Cerebellar nuclear complex (tissue), 1 donor: ENCODE measurements around the gene MAGEA10.
"Not testable (repeated sequence)": the region's sequence is repeated elsewhere in the genome, so short reads cannot be mapped to it uniquely, and the experiment has no call there.

ENCODE experiments used
- DNase-seq, 2 experiments: peaks; one replicate each; lab custom pipeline; 2025; lab: John Stamatoyannopoulos, UW

MAGEA10 gene

DNA sequence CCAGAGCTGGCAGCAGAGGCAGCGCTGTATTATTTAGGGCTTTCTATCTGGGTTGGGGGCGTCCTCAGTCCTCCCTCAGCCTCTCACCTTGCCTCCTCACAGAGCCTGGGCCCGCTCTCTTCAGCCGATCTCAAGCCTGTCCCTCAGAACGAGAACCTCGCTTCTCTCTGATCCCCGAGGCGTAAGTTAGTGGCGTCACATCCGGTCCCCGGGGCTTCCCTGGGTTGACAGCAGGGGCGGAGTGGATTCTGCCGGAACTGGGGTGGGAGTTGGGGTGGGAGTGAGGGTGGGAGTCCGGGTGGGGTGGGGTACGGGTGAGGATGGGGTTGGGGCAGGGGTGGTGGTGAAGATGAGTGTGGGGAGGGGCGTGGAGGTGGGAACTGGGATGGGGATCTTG, at the start of gene MAGEA10:
MAGEA10 (minus strand) TSS at position 190 of the 397 bp plus-strand sequence. CDS start 2,957 bp downstream, outside the sequence.
- DNase-seq = no peak

- DNase-seq = no peak
Observed at GRCh38 chrX:152177497-152178269, 39.3 kb upstream of the MAGEA10 start.

DNA sequence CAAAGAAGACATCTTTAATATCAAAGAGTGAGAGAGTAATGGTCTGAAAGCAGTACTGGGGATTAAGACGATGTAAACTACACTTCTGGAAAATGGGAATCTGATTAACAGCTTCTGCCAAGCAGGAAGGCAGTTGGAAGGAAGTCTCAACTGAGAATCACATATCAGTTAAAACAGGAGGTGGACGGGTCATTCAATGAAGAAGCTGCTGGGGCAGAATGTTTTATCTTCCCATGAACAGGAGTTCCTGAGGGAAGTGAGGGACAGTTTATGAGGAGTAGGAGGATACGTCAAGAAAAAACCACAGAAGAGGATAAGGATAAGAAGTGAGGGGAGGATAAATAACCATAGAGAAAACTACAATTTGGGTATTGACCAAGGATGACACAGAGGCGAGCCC, 38.7 kb upstream of the MAGEA10 start:
- DNase-seq = no peak

DNA sequence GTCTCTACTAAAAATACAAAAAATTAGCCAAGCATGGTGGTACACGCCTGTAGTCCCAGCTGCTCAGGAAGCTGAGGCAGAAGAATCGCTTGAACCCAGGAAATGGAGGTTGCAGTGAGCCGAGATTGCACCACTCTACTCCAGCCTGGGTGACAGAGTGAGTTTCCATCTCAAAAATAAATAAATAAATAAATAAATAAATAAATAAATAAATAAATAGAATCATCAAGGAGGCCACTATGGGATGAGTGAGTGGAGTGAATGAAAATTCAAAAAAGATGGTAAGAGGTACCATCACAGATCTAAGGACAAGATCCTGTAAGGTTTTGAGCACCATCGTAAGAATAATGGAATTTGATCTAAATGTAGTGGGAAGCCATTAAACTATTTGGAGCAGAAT, 37.5 kb upstream of the MAGEA10 start:
- DNase-seq = not testable (repeated sequence)

DNA sequence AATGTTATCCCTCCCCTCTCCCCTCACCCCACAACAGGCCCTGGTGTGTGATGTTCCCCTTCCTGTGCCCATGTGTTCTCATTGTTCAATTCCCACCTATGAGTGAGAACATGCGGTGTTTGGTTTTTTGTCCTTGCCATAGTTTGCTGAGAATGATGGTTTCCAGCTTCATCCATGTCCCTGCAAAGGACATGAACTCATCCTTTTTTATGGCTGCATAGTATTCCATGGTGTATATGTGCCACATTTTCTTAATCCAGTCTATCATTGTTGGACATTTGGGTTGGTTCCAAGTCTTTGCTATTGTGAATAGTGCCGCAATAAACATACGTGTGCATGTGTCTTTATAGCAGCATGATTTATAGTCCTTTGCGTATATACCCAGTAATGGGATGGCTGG, 35.5 kb upstream of the MAGEA10 start:
- not testable (repeated sequence) for DNase-seq

DNA sequence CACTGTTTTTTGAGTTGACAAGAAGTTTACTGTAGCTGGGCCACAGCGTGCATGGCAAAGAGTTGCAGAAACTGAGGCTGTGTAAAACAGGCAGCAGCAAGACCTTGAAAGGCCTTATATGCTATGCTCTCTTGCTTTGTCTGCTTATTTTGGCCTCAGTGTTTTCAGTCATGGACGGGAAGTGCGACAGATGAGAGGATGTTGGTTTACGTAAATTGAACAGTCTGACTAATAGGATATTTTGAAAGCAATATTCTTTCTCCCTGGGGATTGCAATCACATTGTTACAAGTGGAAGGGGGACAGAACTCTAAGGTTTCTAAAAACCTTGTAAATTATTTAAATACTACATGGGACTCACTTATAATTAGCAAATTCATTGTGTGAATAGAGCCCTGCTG, 32.2 kb upstream of the MAGEA10 start:
- DNase-seq = no peak

- no peak for DNase-seq
Observed at GRCh38 chrX:152165033-152165743, 26.8 kb upstream of the MAGEA10 start.

GRCh38 chrX:152157042-152157441, 18.7 kb upstream of the MAGEA10 start:
- DNase-seq = no peak

DNA sequence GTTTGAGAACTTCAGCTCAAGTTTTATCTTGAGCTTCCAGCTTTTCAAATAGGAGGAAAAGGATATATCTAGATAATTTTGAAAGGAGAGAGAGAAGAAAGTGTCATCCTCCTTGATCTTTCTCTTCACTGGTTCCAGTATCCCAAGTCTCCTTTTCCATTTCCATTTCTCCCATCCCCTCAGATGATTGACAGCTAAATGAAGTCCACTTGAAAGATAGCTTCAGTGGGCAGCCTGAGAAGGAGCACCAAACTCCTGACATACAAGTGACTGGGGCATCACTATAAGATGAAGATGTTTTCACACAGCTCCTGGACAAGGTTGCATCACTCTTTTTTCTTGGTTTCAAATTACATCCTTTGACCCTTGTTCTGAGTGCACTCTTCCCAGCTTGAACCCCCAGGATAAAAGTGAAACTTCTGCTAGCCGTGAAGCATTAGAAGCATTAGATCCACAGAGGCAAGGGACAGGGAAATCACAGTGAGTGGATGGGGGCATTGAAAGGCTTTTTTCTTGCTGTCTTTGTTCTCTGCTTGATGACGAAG, 17.5 kb upstream of the MAGEA10 start:
- DNase-seq = no peak

DNA sequence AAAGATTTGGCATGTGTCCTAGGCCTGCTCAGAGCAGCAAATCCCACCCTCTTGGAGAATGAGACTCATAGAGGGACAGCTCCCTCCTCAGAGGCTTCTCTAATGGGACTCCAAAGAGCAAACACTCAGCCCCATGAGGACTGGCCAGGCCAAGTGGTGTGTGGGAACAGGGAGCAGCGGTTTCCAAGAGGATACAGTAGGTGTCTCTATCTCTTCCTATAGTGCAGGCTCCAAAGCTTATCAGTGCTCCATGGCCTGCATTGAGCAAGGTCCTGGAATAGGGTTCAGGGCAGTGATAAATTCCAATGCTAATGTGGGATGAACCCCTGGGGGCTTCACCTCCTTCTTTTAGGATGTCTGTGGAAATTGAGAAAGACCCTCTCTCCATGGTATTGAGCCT, 15.7 kb upstream of the MAGEA10 start:
- DNase-seq = no peak

DNA sequence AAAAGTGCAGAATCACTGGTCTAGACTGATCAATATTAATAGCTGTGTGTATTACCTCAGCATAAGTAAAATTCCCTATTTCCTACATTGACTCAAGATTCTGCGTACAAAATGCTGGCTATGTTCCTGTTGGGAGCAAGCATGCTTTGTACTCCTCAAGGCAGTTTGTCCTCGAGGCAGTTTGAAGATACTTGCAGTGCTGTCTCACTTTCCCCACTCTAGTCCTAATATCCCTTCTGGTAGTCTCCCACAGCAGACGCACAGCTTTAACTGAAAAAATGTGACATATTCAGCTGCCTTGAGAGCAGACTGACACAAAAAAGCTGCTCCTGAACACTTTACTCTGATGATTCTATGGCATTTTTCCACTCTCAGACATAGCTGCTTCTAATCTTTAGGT, 12.9 kb upstream of the MAGEA10 start:
- DNase-seq = no peak

GRCh38 chrX:152149648-152150047, 11.3 kb upstream of the MAGEA10 start:
- DNase-seq = no peak

DNA sequence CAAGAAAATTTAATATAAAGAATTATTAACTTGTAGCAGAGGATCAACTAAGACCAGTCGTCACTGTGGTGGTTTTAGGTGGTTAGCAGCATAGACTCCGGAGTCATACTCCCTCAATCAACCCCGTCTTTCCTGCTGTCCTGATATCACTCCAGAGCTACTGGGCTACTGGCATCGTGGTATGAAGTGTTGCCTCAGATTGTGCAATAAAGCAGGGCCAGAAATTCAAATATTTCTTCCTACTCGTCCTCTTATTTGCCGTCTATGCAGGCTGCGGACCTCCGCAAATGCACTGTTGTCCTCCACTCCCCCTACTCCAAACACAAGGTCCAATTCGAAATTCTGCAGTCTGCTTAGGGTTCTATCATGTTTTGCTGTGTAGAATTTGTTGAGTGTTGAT, 1.2 kb upstream of the MAGEA10 start:
- DNase-seq = no peak

- no peak for DNase-seq
Observed at GRCh38 chrX:152137771-152138387, 498 bp downstream of the MAGEA10 start.

DNA sequence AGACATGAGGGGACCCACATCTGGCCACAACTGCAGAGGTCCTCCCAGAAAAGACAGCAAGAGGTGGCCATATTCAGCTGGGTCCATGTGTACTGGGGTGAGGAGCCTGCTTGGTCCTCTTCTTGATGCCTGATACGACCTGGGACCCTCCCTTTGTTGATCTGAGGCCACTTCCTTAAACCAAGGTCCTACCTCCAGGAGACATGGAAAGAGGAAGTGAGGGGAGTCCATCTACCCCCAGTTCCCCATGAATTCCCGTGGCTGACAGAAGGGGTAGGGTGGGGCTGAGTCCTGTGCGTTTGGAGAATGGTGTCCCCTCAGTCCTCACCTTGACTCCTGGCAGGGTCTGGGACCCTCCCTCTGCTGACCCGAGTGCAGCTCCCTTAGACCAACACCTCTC, 2.1 kb downstream of the MAGEA10 start:
- no peak for DNase-seq

DNA sequence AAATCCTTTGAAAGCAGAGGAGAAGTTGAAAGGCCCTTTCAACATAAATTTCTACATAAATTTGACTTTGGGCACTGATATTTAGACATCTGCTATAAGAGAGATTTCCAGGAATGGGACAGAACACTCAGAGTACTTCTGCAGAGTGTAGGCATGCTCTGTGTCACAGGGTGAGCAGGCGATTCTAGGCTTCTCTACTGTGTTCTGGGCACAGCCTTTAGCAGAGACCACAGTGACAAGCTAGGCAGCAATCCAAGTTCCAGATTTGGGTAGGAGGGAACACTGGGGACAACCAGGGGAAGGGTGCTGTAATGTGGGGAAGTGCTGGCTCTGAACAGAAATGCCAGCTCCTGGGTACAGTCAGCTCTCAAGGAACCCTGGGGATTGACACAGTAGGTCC, 6.9 kb downstream of the MAGEA10 start:
- no peak for DNase-seq

DNA sequence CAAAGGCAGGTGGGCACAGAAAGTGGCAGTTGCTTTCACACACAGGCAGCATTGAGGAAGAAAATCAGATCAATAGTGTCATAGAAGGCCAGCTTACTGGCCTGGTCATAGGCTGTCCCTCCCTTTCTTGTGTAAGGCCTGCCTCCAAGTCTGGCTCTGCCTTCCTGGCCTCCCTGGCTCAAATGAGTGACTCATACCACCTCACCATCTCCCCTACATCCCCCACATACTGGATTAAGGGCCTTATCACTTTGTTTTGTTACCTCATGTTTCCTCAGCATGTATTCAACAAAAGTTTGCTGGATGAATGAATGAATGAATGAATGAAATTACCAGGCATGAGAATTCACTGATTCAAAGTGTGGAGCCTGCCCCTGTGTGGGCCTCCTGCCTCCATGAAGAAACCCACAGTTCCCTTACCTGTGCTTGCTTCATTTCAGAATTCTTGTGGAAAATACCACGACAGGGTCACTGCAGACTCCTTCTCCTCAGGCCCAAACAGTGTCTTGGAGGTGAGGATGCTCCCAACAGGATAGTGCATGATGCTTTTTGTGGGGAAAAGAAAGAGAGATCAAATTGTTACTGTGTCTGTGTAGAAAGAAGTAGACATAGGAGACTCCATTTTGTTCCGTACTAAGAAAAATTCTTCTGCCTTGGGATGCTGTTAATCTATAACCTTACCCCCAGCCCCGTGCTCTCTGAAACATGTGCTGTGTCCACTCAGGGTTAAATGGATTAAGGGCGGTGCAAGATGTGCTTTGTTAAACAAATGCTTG, 9.1 kb downstream of the MAGEA10 start:
- DNase-seq = not testable (repeated sequence)

DNA sequence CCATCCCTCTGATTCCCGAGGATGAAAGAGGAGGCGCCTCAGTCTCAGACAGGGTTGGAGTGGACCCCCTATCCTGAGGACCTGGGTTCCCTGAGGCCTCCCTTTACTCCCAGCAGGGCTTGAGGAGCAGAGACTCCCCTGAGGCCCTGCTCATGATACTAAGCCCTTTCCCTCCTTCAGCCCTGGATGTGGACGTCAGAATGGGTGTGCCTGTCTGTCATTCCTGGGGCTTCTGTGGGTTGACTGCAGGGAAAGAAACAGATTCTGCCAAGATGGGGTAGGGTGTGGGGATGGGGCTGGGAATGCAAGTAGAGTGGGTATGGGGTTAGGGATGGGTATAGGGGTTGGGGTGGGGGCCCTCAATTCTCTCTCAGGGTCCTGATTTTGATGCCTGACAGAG, 21.1 kb downstream of the MAGEA10 start:
- no peak for DNase-seq

DNA sequence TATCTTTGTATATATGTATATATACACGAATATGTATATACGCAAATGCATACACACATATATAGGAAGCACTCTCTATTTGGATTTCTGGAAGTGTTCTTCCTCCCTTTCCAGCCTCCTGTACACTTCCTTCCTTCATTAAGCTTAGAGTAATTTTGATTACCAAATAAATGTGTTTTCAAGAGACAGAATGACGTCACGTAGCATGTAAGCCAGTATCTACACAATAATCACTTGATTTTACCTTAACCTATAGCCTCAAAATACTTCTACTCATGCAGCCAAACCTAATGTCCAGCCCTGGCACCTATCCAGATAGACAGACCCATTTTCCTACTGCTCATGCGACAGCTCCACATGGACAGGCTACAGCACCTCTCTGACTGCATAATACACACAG, 29.9 kb downstream of the MAGEA10 start:
- no peak for DNase-seq

DNA sequence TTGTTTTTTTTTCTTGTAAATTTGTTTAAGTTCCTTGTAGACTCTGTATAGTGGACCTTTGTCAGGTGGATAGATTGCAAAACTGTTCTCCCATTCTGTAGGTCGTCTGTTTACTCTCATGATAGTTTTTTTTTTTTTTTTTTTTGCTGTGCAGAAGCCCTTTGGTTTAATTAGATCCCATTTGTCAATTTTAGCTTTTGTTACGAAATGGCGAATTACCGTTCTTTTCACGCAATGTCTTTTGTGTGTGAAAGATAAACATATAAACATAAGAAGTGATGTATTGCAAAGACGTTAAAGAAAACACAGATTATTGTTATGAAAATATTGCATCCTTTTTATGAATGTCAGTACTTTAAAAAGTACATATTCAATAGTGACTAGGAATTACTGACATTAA, 34.5 kb downstream of the MAGEA10 start:
- no peak for DNase-seq

- no peak for DNase-seq
Observed at GRCh38 chrX:152086141-152086540, 52.2 kb downstream of the MAGEA10 start.
